GM21515 (cell line): ENCODE measurements around the gene ANKRD27.
"Not testable (repeated sequence)": the region's sequence is repeated elsewhere in the genome, so short reads cannot be mapped to it uniquely, and the experiment has no call there.

ENCODE experiments used
- ATAC-seq: cut with Tn5 transposase; IDR thresholded peaks from one replicate; pipeline ENCODE4 v1.9.1; 2021; ENCODE audit not compliant: unreplicated experiment

The ANKRD27 gene

DNA sequence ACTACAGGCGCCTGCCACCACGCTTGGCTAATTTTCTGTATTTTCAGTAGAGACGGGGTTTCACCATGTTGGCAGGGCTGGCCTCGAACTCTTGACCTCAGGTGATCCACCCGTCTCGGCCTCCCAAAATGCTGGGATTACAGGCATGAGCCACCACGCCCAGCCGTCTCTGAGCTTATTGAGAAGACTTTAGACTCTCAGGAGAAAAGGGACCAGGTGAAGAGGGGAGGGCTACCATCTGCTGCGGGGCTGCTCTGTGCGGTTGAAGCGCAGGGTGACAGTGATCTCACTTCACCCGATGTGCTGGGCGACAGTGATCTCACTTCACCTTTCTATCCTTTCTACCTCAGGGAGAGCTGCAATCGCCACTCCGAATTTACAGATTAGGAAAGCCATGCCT lies 68.7 kb downstream of the ANKRD27 start:
- ATAC-seq = no peak

DNA sequence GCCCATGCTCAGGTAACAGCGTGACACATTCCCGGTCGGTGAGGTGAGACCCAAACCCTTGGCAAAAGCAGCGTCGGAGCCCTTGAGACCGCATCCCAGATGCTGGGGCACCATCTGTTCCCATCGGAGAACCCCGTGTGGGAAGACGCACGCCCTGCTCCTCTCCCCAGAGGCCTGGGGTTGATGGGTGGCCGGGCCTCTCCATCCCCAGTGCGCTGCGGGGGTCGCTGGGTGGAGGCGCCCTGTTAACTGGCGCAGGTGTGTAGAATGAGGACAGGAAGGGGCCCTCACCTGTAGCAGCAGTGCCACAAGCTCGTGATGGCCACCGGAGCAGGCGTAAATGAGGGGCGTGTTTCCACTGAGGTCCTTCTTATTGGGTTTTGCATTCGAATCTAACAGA lies 69.4 kb downstream of the ANKRD27 start:
- ATAC-seq = no peak

DNA sequence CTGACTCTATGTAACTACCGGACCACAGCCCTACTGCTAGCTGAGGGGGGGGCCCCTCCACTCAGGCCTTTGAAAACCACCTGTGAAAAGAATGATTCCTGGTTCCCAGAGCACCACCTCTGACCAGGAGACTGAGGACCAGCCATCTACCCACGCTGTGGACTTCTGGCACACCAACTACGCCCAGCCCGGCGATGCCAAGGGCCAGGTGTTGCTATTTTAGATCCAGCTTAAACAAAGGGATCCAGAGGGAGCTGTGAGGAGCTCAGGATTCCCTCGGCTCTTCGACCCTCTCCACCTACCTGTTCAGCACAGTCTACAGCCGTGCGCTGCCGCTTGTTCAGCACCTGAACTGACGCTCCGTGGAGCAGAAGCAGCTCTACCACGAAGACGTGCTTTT lies 71.0 kb downstream of the ANKRD27 start:
- ATAC-seq = no peak

DNA sequence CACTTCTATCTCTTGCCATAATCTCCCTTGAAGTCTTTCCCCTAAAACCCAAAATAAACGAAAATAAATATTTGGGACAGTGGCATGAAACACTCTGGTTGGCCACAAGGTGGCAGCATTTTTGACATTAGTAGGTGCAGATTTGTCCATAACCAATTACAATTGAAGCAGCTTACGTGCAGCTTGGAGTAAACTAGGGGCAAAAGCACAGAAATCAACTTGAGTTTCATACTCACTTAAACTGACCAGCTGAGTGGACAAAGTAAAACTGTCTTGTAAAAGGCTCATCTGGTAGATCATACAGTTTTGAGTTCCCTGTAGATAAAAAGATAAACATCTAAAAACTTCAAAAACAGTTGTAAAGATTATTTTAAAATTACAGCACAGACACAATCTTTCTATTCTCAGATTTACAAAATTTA lies 75.2 kb downstream of the ANKRD27 start:
- no peak for ATAC-seq

DNA sequence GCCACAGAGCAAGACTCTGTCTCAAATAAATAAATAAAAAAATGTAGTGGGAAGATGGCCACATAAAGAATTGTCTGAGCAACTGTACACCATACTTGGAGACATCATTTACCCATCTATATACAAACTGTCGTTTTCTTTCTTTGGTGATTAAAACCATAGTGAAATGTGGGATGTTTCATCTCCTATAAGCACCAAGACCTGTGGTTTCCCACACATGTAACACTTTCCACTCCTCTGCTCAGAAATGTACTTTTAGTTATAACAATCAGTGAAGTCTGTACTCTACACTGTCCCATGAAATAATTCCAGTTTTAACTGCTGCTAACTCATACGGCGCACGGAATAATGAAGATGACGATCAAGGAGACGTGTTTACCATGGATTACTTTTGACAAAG lies 75.7 kb downstream of the ANKRD27 start:
- no peak for ATAC-seq

DNA sequence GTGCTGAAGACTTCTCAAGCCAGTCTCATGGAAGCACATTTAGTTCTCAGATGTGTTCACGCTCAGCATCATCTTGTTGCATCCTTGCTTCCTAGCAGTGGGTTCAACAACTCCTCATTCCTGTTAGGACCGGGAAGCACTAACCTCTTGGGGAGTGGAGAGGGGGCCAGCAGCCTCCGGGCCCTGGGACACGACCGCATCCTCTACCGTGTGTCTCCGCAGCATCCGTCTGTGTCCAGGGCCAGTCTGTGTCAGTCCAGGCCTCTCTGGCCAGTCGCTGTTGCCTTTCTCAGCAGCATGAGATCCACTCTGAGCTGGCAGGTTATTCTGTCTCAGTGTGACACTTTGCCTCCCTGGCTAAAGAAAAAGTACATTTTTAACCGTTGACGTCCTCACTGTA lies 77.0 kb downstream of the ANKRD27 start:
- no peak for ATAC-seq

DNA sequence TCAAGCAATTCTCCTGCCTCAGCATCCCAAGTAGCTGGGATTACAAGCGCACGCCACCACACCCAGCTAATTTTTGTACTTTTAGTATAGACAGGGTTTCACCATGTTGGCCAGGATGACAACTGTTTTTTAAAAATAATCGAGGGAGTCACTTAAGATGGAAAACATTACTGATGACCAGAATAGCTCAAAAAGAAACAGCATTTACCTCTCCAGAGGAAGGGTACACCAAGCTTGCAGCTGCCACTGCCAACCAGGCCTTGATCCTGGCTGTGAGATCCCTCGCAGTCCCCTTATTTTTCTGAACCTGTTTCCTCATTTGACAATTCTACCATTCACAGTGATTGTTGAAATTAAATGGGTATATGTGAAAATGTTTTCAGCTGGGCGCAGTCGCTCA lies 79.5 kb downstream of the ANKRD27 start:
- no peak for ATAC-seq

DNA sequence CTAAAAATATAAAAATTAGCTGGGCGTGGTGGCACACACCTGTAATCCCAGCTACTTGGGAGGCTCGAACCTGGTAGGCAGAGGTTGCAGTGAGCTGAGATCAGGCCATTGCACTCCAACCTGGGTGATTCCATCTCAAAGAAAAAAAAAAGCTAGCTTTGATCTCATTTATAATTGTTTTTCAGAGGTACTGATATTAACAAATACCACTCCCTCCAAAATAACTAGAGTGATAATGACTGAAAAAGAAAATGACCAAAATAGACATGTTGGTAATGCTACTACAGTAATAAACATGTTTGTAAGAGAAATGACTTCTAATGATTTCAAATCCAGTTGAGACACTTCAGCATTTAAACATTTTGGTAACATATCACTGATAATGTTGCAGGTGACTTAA lies 81.0 kb downstream of the ANKRD27 start:
- no peak for ATAC-seq

DNA sequence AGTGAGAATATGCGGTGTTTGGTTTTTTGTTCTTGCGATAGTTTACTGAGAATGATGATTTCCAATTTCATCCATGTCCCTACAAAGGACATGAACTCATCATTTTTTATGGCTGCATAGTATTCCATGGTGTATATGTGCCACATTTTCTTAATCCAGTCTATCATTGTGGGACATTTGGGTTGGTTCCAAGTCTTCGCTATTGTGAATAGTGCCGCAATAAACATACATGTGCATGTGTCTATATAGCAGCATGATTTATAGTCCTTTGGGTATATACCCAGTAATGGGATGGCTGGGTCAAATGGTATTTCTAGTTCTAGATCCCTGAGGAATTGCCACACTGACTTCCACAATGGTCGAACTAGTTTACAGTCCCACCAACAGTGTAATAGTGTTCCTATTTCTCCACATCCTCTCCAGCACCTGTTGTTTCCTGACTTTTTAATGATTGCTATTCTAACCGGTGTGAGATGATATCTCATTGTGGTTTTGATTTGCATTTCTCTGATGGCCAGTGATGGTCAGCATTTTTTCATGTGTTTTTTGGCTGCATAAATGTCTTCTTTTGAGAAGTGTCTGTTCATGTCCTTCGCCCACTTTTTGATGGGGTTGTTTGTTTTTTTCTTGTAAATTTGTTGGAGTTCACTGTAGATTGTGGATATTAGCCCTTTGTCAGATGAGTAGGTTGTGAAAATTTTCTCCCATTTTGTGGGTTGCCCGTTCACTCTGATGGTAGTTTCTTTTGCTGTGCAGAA lies 87.1 kb downstream of the ANKRD27 start:
- not testable (repeated sequence) for ATAC-seq

DNA sequence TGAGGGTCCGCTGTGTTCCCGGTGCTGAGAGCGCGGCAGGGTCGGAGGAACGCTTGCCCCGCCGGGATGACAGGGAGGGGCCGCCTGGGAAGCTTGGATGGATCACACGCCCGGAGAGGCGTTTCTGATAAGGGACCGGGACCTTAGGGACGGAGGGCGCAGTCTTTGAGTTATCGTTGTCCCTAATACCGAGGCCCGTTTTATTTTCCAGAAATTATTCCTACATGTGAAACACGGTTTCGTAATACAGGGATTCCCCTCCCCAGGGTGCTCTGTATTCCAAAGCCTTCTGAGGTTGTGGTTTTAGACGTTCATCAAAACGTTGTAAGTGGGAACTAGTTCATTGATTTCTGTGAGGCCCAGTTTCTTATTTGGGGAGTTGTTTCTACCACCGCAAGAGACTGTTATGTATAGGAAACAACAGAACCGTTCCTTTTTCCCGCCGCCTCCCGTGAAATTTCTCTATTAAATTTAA lies 93.2 kb downstream of the ANKRD27 start:
- peak; percentile 3 for ATAC-seq

DNA sequence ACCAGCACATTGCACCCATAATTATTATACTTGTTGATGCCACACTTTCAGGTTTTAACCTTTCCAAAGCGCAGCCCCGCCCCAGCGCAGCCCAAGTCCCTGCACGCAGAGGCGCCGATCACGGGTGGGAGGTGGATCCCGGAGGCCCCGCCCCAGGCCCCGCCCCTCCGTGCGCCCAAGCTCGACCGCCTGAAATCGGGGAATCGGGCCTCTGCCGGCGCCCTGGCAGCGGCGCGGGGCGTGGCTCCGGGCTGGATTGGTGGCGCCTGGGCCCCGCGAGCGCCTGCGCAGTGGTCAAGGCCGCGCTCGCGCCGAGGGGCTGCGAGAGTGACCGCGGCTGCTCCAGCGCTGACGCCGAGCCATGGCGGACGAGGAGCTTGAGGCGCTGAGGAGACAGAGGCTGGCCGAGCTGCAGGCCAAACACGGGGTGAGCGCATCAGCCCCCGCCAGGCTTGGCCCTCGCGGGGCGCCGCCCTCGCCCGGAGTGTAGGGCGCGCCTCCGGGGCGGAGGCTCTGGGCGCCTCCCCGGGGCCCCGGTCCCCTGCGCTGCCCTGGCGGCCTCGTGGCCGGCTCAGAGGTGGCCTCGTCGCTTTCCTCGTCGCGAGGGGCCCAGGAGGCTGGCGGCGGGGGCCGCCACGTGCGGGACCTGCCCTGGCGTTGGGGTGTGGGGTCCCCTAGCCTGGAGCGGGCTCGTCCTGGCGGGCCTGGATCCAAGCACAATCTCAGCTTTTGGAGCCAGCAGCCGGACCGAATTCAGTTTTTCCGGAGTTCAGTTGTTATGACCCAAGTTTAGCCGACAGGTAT lies 93.9 kb downstream of the ANKRD27 start, which contains the start of gene PDCD5:
PDCD5 (plus strand) TSS at position 290 of the 804 bp plus-strand sequence; CDS start at position 362, 72 bp downstream.
- ATAC-seq = peak; percentile 88

DNA sequence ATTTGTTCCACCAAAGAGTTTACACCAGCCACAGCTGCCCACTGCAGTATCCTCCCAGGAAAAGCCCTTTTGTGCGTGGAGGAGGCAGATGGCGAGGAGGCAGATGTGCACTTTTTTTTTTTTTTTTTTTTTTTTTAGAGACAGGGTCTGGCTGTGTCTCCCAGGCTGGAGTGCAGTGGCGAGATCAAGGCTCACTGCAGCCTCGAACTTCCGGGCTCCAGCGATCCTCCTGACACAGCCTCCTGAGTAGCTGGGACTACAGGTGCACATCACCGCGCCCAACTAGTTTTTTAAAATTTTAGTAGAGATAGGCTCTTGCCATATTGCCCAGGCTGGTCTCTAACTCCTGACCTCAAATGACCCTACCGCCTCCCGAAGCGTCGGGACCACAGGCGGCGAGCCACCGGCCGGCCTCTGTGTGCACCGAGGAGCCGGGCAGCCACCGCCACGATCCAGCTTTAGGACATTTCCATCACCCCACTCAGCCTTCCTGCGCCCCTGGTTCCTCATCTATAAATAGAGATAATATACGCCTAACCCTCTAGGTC lies 94.6 kb downstream of the ANKRD27 start:
- ATAC-seq = peak; percentile 17

DNA sequence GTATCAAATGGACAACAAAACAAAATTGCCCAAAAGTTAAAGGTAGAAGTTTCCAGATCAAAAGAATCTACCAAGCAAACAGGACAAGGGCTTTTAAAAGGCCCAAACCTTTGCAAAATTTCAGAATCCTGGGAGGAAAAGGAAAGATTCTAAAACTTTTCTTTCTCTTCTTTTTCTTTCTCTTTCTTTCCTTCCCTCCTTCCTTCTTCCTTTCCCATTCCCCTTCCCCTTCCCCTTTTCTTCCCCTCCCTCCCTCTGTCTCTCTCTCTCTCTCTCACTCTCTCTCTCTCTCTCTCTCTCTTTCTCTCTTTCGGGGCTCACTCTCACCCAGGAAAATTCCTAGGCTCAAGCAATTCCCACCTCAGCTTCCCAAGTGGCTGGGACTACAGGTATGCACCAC lies 98.2 kb downstream of the ANKRD27 start:
- ATAC-seq = no peak

DNA sequence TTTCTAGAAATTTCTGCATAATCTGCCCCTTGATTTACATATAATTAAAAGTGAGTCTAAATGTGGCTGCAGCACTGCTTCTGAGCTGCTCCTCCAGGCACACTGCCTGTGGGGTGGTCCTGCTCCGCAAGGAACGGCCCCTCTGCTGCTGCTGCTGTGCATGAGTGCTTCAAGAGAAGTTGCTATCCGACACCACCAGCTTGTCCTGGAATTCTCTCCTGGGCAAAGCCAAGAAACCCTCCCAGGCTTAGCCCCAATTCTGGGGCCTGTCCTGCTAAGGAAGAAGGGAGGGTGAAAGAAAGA lies 101.5 kb downstream of the ANKRD27 start:
- ATAC-seq = no peak

DNA sequence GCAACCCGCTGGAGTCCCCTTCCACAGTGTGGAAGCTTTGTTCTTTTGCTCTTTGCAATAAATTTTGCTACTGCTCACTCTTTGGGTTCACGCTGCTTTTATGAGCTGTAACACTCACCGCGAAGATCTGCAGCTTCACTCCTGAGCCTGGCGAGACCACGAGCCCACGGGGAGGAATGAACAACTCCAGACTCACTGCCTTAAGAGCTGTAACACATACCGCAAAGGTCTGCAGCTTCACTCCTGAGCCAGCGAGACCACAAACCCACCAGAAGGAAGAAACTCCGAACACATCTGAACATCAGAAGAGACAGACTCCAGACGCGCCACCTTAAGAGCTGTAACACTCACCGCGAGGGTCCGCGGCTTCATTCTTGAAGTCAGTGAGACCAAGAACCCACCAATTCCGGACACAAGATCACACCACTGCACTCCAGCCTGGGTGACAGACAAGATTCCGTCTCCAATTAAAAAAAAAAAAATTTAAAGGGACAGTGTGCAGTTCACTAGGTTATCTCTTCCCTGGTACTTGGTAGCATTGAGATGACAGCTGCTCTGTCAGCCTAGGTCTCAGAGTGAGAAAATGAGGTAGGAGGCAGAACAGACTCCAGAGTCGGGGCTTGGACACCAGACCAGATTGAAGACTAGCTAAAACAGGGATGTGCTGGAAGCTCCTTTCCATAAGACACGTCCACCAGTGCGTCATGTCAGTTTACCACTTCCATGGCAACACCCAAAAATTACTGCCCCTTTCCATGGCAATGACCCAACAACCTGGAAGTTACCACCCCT lies 102.1 kb downstream of the ANKRD27 start:
- not testable (repeated sequence) for ATAC-seq

DNA sequence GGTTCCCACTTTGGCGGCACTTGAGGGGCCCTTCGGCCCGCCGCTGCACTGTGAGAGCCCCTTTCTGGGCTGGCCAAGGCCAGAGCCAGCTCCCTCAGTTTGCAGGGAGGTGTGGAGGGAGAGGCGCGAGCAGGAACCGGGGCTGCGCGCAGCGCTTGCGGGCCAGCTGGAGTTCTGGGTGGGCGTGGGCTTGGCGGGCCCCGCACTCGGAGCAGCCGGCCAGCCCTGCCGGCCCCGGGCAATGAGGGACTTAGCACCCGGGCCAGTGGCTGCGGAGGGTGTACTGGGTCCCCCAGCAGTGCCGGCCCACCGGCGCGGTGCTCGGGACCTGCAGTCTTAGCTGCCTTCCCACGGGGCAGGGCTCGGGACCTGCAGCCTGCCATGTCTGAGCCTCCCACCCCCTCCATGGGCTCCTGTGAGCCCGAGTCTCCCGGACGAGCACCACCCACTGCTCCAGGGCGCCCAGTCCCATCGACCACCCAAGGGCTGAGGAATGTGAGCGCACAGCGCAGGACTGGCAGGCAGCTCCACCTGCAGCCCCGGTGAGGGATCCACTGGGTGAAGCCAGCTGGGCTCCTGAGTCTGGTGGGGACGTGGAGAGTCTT lies 103.4 kb downstream of the ANKRD27 start:
- ATAC-seq = not testable (repeated sequence)

DNA sequence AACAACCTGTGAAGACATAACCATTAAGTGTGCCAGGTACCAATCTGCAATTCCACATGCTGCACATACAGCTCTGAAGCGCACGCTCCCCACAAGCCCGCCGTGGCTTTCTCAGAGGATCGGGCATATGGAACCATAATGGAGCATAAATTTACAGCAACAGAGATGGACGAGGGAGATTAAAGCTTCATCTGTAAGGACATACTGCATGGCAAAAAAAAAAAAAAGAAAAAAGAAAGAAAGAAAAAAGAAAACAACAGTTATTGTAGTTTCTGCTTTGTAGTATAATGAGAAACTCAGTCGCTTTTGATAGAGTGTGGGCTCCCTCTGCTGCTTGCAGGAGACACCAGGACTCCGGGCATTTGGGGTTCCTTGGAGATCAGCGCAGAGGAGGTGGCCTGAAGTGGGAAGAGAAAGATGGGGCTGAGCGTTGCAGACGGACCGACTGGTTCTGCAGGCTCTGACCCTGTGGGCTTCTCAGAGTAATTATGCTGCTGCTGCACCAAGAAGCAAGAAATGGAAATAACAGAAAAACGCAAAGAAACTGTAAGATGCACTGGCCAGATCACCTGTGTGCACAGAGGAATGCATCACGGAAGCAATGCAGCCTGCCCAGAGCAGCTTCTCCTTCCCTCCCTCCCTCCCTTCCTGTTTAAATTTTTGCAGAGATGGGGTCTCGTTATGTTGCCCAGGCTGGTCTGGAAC lies 104.7 kb downstream of the ANKRD27 start:
- no peak for ATAC-seq

DNA sequence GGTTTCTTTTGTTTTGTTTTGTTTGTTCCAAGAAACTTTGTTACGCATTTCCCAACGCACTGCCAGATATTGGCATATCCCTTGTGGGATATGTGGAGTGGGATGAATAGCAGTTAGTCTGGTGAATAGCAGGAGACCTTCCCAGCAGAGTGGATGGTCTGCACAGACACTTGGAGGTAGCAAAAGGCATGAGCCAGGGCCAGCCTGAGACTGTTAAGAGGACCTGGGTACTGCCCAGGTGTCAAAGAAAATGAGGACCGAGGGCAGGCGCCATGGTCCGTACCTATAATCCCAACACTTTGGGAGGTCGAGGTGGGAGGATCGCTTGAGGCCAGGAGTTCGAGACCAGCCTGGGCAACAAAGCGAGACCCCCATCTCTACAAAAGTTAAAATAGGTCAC lies 107.5 kb downstream of the ANKRD27 start:
- no peak for ATAC-seq

DNA sequence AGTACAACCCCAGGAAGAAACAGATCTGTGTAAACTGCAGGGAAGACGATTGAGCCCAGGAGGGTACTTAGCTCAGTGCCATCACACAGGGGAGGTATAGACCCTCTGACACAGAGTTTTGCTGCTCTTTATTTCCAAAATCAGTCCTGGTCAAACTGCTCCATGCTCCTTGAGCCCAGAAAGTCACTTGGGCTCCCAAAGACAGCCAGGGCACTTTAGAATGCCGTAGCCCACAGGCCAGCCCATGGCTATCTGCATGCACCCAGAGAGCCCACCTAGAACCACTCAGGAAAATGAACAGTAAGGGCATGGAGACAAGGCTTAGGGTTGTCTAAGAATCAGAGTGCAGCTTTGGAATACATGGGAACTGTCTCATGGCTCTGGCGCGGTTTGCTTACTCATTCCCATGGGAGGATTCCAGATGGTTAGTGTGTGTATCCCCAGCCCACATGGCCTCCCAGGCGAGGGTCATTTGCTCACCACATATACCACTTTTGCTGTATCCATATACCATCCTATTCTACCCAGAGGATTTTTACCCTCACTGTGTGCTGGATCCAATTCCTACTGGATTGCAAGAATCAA lies 108.6 kb downstream of the ANKRD27 start:
- ATAC-seq = no peak

DNA sequence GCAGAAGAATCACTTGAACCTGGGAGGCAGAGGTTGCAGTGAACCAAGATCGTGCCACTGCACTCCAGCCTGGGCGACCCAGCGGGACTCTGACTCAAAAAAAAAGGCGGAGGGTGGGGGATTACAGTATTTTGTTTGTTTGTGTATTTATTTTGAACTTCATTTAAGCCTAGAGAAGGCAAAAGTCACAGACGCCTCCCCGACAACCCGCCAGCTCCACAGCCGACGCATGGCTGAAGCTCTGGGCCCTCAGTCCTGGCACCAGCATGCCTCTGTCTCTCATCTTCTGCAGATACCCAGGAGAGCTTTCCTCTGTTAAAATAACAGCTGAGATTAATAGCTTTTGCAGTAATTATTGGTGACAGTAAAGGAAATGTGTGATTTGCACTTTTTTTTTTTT lies 111.2 kb downstream of the ANKRD27 start:
- no peak for ATAC-seq
